Measurements from ENCODE around the gene SUPV3L1.

SUPV3L1 gene

GRCh38 chr10:69201045-69201444 is 21.0 kb downstream of the SUPV3L1 start:
- no peak for DNase-seq (ENCODE audit: extremely low read depth, low read depth)
- H3K4me3 ChIP-seq (replicated peaks; ENCODE audit: low read depth, low read length) = no peak overlapping the region
- TF ChIP-seq CTCF (IDR thresholded peaks at IDR 0.05; ENCODE audit: low read depth, low read length, missing control alignments) = no peak

DNA sequence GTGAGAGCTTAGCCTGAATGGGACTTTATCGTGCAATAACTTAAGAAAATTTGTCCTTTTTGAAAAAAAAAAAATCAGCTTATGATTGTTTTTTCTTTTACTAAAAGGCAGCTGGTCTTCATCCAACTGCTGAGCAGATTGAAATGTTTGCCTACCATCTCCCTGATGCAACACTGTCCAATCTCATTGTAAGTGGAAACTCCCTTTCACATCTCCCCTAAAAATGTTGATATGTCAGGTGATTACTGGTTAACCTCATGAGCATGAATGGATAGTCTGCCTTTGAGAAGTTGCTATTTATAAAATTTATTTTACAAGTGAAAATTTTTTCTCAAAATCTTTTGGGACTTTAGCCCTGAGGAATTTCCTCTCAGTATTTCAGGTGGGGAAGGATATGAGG is 22.3 kb downstream of the SUPV3L1 start:
- TF ChIP-seq CTCF (IDR thresholded peaks at IDR 0.05; ENCODE audit: low read depth, low read length, missing control alignments) = no peak
- DNase-seq (ENCODE audit: extremely low read depth, low read depth) = no peak
- no peak overlapping the region for H3K4me3 ChIP-seq (replicated peaks; ENCODE audit: low read depth, low read length)

DNA sequence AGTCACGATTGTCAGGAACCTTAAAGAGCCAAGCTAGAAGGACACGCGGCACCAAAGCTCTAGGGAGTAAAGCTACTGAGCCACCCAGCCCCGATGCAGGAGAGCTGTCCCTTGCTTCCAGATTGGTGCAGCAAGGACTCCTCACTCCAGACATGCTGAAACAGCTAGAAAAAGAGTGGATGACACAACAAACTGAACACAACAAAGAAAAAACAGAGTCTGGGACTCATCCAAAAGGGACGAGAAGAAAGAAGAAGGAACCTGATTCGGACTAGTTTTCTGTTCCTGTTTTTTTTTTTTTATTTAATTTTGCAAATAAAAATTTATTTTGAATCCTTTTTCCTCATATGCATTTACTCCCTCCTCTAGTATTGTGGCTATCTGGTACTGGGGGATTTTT is 28.7 kb downstream of the SUPV3L1 start:
- no peak for TF ChIP-seq CTCF (IDR thresholded peaks at IDR 0.05; ENCODE audit: low read depth, low read length, missing control alignments)
- no peak overlapping the region for H3K4me3 ChIP-seq (replicated peaks; ENCODE audit: low read depth, low read length)
- no peak for DNase-seq (ENCODE audit: extremely low read depth, low read depth)

- no peak for DNase-seq (ENCODE audit: extremely low read depth, low read depth)
- no peak overlapping the region for H3K4me3 ChIP-seq (replicated peaks; ENCODE audit: low read depth, low read length)
- TF ChIP-seq CTCF (IDR thresholded peaks at IDR 0.05; ENCODE audit: low read depth, low read length, missing control alignments) = no peak
Observed at GRCh38 chr10:69209787-69210484, 29.9 kb downstream of the SUPV3L1 start.

DNA sequence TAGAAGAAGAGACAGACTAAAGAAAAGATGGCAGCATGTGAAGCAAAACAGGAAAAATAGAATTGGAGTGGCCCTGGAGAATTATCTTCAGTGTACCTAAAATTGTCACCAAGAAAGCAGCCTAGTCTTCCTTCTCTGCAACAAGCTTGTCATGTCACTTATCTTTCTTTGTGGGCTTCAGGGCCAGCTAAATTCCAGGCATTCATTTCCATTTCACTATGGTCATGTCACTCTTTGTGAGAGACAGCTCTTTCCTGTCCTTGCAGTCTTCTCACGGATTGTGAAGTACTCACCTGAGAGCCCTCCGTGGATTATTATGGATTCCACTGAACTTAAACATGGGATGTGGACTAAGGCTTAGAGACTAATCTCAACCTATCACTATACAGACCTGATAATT is 31.1 kb downstream of the SUPV3L1 start:
- DNase-seq (ENCODE audit: extremely low read depth, low read depth) = no peak
- H3K4me3 ChIP-seq (replicated peaks; ENCODE audit: low read depth, low read length) = no peak overlapping the region
- TF ChIP-seq CTCF (IDR thresholded peaks at IDR 0.05; ENCODE audit: low read depth, low read length, missing control alignments) = no peak

- TF ChIP-seq CTCF (IDR thresholded peaks at IDR 0.05; ENCODE audit: low read depth, low read length, missing control alignments) = no peak
- H3K4me3 ChIP-seq (replicated peaks; ENCODE audit: low read depth, low read length) = no peak overlapping the region
- DNase-seq (ENCODE audit: extremely low read depth, low read depth) = no peak
Observed at GRCh38 chr10:69211524-69211923, 31.5 kb downstream of the SUPV3L1 start.
